NCI-H446 (cell line): Measurements from ENCODE around the gene SERPINH1.
A peak's percentile ranks its signal among the peaks of the same experiment; 100 is the strongest.

Experiments used
- DNase-seq, 2 experiments: peaks; one replicate each; lab custom pipeline; 2025; lab: John Stamatoyannopoulos, UW

Gene SERPINH1

DNA sequence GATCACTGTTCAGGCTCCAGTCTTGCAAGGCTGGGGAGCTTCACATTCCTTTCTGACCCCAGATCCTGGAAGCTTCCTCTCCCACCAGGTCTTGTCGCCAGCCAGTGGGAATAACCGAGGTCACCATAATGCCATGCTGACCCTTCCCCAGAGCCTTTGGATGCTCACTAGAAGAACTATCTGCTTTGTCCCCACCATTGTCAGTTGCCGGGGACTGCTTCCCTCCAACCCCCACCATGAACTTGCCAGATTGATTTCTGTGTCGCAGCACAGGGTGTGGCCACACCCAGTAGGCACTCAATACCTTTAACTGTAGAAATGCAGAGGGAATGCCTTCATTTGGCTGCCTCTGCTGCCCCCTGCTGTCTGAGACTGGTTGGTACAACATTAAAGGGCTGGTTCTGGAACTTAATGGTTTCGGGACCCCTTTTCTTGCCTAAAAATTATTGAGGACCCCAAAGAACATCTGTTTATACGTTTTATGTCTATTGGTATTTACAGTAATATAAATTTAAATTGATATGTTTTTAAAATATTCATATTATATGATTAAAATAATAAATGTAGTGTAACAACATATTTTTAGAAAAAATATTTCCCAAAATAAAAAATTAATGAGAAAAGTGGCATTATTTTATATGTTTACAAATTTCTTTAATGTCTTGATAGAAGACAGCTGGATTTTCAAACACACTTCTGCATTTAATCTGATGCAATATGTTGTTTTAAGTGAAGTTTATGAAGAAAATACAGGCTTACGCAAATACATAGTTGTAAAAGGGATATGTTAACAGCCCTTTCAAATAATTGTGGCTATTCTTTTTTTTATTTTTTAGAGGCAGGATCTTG is 29.6 kb upstream of the SERPINH1 start:
- DNase-seq = peak; percentile 59 to 79

DNA sequence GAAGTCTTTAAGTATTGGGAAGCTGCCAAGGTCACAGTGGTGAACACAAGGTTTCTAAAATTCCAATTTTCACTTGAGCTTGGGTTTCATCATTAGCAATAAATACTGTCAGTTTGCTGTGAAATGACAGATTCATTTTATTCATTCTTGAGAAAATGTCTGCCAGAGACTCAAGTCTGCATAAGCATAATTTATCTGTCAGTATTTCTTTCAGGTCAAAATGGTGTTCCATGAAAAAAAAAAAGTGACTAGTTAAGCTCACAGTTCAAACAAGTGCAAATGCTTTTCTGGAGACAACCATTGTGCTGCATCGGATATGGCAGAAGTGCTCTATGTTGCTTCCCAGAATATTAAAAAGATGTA is 28.2 kb upstream of the SERPINH1 start:
- DNase-seq = no peak

DNA sequence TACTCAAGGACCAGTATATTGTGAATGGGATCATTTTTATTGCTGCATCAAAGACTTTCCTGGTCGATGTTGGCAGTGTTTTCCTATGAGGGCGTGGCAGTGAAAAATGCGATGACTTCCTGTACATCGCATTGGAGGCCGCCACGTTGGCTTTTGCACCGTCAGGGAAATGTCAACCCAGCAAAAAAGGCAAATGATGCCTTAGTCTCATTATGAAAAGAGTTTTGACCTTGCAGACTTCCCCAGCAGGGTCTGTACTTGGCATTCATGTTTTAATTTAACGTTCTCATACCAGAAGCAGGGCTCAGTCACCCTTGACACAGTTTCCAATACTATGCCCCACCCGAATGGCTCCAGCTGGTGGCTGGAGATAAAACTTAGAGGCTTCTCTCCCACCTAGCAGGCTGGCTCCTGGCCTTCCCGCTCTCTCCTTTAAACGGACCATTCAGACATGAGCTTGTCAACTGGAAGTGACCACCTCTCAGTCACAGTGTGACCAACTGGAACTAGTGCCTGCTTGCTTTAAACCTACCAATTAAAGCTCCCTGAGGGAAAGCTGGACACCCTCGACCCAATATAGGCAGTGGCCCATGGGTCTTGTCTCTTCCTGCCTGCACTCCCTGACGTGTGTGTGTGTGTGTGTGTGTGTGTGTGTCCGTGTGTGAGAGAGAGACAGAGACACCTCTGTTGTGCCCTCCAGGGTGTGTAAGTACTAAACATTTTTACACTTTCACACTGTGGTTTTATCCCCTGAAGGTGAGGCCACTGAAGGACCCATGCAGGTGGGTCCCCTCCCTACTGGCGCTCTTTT is 27.6 kb upstream of the SERPINH1 start:
- no peak for DNase-seq

DNA sequence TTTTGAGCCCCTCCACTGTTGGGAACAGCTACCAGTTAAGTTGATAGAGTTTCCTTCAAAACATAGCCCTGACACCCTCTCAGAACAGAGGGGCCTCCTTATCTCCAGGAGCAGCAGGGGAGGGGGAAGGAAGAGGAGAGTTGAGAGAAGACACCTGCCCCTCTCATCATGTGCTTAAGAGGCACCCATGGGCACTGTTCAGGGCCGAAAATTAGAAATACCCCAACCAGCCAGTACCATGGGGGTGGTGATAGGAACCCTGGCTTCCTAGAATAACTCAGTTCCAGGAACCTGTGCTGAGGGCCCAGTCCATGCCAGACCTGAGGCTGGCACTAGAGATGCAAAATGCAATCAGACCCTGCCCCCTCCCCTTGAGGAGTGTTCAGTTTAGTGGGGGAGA is 27.0 kb upstream of the SERPINH1 start:
- DNase-seq = no peak

DNA sequence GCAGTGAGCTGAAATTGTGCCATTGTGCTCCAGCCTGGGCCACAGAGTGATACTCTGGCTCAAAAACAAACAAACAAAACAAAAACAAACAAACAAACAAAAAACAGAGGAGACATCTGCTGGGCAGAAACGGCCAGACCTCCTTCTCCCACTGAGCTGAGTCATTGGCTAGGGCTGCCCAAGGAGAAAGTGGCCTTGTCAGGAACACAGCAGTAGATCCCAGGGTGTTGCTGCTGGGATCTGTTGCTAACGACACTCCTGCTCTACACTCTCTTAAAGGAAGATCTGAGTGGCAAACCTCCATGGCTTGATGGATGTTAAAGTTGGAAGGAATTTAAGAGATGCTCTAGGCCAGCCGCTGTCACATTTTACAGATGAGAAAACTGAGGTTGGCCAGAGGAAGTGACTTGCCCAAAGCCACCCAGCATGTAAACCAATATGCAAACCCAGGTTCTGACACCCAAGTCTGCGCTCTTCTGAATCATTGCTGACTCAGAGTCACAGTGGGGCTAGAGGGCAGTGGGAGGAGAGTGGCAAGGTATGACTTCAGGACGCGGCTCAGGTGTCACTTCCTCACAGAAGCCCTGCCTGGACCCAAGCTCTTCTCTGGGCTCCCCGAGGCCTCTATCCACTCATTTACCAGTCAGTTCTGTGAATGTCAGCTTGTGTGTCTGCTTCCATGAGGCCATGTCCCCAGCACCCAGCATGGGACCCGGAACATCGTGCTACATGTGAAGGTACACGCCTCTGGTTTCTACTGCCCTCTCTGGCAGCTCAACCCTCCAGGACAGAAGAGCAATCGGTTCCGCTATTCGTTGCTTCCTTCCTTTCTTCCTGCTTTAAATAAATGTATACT is 25.0 kb upstream of the SERPINH1 start:
- no peak for DNase-seq

DNA sequence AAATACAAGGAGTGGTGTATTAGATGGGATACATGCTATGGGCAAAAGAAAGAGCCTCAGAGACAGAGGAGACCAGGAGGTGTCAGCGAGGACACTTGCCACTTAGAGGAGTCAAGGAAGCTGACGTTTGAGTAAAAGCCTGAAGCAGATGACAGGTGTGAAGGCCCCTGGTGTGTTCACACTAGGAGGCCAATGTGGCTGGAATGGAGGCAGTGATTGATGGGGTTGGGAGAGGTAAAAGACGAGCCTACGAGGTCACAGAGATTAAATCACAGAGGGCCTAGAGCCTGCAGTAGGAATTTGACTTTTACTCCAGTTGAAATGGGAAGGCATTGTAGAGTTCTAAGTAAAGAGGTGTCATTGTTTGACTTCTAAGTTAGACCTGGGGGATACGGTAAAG is 24.3 kb upstream of the SERPINH1 start:
- DNase-seq = no peak

DNA sequence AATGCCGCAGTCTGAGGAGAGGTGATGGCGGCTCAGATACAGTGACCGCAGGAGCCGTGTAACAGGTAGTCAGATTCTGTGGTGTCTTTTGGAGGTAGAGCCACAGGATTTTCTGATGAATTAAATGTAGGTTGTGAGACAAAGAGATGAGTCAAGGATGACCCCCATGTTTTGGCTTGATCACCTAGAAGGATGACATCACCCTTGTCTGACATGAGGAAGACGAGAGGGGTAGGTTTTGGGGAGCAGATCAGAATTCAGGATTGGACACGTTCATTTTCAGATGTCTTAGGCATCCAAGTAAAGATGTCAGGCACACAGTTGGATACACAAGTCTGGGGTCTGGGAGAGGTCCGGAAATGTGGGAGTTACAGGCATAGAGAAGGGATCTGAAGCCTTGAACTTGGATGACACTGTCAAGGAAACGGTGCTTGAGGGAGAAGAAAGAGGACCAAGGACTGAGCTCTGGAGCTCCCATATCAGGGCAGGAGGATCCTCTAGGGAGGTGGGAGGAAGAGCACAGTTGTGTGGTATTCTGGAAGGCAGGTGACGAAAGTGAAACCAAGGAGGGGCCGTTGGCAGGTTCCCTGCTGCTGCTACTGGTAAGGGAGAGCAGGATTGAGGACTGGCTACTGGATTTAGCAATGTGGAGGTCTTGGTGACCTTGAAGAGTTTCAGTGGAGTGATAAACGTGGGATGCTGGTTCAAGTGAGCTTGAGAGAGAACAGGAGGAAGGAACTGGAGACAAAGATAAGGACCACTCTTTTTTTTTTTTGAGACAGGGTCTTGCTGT is 23.7 kb upstream of the SERPINH1 start:
- DNase-seq = no peak

DNA sequence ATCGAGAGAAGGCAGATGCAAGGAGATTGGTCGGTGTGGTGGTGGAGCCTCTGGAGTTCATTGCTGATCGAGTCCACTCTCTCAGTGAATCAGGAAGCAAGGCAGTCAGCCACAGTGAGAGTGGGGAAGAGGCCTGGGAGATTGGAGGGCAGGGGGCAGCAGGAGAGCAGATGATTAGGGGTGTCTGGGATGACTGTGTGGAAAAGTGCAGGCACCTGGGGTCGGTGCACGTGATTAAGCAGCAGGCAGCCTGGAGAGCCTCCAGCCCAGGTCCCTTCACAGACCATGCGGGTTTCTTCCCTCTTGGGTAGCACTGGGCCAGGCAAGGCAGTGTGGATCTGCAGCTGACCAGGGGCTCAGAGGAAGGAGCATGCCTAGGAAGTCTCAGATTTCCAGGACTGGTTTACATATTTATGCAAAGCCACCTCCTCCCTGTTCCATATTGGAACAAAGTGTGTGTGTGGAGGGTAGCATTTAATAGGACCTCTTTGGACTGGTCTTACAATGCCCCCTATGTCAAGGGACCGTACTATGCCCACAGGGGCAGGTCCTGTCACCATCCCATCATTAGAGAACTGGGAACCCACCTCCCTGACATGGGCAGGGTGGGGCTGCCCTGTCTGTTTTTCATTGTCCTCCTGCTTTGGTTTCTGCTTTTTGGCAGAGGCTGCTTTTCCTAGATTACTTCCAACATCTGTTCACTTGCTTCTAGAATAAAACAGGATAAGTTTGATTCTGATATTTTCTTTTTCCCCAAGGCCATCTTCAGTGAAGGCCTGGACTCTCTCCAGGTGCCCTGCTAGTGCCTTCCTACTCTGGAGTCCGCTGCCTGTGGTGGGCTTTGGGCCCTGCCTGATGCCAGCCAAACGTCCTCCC is 22.4 kb upstream of the SERPINH1 start:
- DNase-seq = peak in 1 of 2 experiments; percentile 61

DNA sequence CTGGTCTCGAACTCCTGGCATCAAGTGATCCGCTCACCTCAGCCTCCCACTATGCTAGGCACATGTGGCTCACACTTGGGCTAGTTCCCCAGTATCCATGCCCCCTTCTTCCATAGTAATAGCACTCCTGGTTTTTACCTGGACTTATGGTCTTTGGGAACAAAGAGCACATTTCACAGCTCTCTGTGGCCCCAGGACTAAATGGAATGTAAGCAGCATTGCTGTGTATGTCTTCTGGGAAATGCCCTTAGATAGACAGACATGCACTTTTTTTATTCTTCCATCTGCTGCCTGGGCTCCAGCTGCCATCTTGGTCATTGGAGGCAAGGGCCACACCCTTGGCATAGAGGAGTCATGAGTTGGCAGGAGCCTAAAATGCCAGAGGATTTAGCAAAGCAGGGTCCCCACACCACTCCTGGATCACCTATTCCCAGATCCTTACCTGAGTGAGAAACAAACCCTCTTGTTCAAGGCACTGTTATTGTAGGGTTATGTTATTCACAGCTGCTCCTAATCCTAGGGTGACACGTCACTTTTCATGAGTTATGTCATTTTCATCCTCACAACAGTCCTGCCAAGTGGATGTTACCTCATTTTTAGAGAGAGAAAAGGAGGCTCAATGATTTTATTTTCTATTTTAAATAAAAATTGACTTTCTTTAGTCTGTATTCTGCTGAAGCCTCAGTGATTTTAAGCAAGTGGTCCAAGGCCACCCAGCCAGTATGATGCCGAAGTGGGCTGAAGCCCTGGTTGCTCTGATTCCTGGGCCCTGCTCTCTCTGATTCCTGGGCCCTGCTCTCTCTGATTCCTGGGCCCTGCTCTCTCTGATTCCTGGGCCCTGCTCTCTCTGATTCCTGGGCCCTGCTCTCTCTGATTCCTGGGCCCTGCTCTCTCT is 20.6 kb upstream of the SERPINH1 start:
- DNase-seq = no peak

DNA sequence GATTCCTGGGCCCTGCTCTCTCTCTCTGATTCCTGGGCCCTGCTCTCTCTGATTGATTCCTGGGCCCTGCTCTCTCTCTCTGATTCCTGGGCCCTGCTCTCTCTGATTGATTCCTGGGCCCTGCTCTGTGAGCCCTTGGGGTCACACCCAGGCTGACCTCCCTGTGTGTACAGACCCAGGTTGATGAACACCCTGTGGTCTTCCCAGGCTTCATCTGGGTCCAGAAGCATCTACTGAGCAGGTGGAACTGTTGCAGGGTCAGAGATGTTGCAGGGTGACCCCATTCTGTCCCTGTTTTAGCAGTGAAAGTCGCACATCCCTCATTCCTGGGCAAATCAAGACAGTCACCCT is 20.0 kb upstream of the SERPINH1 start:
- no peak for DNase-seq

DNA sequence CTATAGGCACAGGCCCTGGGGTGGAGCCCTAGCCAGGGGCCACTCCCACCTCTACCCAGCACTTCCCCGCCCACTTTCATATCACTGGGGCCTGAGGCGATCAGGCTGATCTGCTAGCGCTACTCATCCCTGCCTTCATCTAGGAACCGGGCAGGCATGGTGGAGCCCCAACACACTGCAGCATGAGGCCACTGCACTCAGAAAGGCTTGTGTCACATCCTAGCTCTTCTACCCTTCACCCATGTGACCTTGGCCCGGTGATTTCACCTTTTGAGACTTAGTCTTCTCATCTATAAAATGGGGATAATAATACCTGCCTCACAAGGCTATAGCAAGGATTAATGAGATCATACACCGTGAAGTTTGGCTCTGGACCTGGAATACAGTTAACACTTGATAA is 18.2 kb upstream of the SERPINH1 start:
- no peak for DNase-seq

DNA sequence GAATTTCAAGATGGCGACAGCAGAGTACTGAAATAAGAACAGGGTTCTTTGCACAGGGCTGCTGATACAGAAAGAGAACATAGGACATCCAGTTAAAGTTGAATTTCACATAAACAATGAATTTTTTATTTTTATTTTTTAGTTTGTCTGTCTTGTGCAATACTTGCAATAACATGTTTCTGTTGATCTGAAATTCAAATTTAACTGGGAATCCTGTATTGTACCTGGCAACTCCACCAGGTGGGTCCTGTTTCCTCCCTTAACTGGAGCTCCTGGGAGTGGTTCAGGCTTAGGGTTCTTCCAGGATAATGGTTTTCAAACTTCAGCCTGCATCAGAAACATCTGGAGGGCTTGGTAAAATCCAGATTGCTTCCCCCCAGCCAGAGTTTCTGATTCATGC is 14.9 kb upstream of the SERPINH1 start:
- DNase-seq = no peak

DNA sequence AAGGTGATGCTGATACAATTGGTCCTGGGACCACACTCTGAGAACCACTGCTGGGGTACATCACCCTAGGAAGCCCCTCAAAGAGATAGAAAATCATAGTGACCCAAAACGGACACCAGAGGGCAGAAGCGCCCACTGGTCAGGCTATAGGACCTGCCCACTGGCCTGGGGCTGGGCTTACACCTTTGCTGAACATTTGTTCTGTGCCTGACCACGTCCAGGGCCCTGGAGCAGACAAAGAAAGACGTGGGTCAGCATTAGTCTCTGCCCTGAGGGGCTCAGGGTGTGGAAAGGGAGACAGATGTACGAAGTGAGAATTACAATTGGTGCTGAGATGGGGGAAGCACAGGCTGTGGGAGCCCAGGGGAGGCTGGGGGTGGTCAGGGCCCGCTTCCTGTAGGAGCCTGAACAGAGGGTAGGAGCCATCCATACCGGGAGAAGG is 14.4 kb upstream of the SERPINH1 start:
- peak; percentile 37 to 71 for DNase-seq

DNA sequence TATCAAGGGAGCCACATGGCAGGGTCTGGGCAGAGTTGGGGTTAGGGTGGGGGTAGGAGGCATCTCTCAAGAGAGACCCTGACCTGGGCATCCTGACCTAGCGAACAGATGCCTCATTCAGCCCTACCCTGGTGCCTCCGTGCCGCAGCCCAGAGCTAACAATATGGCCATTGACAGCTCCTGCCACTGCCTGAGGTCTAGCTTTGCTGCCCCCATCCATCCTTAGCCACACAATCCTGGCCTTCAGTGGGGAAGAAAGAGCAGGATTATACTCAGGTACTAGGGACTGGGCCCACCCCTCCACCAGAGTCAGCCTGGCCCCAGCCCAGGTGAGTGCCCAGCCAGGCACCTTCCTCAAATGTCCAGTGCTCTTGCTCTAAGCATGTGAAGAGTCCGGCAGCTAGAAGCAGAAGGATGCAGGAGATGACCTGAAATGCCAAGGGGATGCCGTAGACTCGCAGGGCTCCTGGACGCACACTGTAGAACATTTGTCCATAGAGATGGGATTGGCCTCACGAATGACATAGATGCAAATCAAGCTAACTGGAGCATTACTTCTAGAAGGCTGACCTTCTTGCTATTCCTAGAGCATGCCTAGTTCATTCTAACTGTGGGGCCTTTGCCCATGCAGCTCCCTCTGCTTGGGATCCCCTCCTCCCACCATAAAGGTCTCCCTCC is 13.3 kb upstream of the SERPINH1 start:
- no peak for DNase-seq

DNA sequence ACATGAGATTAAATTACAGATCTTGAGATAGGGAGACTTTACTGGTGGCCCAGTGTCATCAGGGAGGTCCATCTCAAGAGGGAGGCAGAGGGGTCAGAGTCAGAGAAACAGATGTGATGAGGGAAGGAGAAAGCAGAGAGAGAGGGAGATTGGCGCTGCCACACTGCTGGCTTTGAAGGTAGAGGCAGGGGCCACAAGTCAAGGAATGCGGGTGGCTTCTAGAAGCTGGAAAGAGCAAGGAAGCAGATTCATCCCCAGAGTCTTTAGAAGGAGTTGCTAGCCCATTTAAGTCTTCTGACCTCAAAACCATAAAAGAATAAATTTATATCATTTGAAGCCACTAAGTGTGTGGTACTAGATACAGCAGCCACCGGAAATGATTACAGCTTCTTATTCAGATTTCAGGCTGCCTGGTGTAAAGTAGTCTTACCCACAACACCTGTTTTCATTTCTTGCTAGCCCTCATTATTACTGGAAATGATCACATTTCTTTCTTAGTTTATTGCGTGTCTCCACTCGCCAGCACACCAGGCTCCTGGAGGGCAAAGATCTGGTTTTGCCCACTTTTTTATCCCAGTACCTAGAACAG is 12.6 kb upstream of the SERPINH1 start:
- DNase-seq = no peak

DNA sequence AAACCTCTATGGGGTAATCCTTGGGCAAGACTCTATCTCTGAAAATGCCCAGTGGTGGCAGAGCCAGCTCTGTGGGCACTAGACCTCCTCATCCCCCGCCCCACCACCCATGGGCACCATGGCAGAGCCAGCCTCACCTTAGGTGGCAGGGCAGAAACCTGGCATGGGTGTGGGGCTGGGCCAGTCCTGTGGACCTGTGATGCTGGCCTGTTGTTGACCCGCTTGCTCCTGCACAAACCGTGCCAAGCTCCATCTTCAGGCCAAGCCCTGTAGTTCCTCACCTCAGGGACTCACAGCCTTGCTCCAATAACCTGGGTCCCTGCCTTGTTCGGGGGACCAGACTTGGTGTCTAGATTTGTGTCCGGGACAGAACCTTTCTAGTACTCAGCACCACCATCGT is 8.9 kb upstream of the SERPINH1 start:
- no peak for DNase-seq

DNA sequence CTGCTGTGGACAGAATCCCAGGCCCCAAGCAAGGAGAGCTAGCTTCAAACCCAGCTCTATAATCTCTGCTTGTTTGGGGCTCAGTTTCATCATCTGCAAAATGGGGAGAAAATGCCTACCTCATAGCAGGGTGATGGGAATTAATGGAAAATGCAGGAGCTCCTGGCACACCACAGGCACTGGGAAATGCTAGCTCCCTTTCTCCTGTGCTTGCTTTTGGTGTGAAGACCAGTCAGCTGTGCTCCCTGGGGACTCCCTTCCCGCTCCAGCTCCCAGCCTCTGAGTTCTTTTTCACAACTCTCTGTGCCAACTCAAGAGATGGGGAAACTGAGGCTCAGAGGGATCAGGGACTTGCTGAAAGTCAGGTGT is 8.2 kb upstream of the SERPINH1 start:
- no peak for DNase-seq

DNA sequence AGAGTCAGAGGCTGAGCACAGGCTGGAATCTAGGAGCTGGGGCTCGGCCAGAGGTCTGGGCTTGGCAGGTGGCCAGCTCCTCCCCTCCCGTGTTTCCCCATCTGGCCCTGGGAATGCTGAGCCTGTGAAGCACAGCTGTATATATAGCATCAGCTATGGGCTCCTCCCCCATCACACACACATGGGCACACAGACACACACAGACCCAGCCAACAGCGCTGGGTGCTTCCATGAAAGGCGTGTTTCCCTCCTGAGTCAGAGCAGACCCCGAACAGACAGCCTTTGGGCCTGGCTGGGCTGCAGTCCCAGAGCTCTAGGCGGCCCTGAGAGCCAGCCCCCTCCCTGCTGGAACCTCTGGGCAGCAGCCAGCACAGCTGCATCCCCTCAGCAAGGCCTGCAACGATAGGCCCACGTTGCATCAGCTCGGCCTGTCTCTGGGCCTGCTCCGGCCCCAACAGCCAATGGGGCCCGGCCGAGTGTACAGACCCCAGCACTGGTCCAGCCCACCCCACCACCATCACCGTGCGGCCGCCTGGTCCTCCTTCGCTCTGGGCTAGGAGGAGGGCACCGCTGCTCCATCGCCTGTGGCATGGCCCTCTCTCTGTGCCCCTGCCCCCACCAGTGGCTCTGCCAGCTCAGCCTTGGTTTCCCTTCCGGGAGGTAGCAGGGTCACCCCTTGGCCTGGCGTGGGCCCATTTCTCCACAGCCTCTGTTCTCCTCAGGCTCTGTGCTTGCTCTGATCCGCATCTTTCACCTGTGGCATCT is 7.6 kb upstream of the SERPINH1 start:
- DNase-seq = peak; percentile 40 to 87
